Brain microvascular endothelial cell (primary cell): Measurements from ENCODE around the gene SMIM22.
"Not testable (repeated sequence)": the region's sequence is repeated elsewhere in the genome, so short reads cannot be mapped to it uniquely, and the experiment has no call there.

Experiments used
- DNase-seq: peaks from one replicate; pipeline ENCODE4 v3.0.0-alpha.2; 2020
- H3K27ac ChIP-seq: fragments of 250-450 bp; sonication (Bioruptor Pico); 2 replicates; pipeline ENCODE4 v1.5.1; 2020; ENCODE audit warnings: mild to moderate bottlenecking, moderate library complexity
- H3K27me3 ChIP-seq: fragments of 250-450 bp; sonication (Bioruptor Pico); replicated peaks from 2 replicates; pipeline ENCODE4 v1.5.1; 2020; ENCODE audit warnings: mild to moderate bottlenecking
- H3K36me3 ChIP-seq: fragments of 250-450 bp; sonication (Bioruptor Pico); replicated peaks from 2 replicates; pipeline ENCODE4 v1.5.1; 2020; ENCODE audit warnings: mild to moderate bottlenecking
- H3K4me3 ChIP-seq: 2 replicates; pipeline ENCODE4 v1.5.1; 2011; ENCODE audit warnings: low read depth, mild to moderate bottlenecking, control low read depth, low read length, moderate library complexity
- in situ Hi-C: cut with HindIII; loops from 2 replicates; pipeline ENCODE4 v1.10.0; 2017; ENCODE audit warnings: low sequenced_read_pairs, low pct_ligation_motif_present
- TF ChIP-seq, protein P1 (sequence below): IDR thresholded peaks from 2 replicates; pipeline ENCODE4 v1.5.1; 2011; ENCODE audit warnings: low read depth, mild to moderate bottlenecking, moderate library complexity, low read length, control low read depth, inconsistent platforms; ENCODE audit errors: missing control alignments

Gene SMIM22

DNA sequence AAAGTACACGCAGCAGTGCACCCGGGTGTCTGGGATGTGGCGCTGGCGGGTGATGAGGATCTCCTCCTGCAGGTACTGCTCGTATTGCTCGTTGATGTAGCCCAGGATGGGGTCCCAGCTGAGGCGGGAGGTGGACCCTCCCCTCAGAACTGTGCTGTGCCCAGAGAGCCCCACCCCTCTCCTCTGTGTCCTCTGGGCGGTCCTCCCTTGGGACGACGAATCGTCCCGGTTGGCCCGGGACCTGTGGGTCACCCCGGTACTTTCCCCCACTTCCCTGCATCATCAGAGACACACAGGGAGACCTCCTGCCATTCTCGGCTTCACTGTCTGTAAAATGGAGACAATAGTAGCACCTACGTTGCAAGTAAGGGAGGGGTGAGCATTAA, 11.2 kb upstream of the SMIM22 start:
- Histone ChIP-seq H3K4me3 (no peak overlapping the region), H3K36me3 (no peaks in the 10 kb centered on the region), H3K27me3 (no peaks in the 10 kb centered on the region), H3K27ac (no peak overlapping the region)
- in situ Hi-C loops, result no loop called here
- TF ChIP-seq, protein P1, sequence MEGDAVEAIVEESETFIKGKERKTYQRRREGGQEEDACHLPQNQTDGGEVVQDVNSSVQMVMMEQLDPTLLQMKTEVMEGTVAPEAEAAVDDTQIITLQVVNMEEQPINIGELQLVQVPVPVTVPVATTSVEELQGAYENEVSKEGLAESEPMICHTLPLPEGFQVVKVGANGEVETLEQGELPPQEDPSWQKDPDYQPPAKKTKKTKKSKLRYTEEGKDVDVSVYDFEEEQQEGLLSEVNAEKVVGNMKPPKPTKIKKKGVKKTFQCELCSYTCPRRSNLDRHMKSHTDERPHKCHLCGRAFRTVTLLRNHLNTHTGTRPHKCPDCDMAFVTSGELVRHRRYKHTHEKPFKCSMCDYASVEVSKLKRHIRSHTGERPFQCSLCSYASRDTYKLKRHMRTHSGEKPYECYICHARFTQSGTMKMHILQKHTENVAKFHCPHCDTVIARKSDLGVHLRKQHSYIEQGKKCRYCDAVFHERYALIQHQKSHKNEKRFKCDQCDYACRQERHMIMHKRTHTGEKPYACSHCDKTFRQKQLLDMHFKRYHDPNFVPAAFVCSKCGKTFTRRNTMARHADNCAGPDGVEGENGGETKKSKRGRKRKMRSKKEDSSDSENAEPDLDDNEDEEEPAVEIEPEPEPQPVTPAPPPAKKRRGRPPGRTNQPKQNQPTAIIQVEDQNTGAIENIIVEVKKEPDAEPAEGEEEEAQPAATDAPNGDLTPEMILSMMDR, result no peak
- DNase-seq, result no peak

DNA sequence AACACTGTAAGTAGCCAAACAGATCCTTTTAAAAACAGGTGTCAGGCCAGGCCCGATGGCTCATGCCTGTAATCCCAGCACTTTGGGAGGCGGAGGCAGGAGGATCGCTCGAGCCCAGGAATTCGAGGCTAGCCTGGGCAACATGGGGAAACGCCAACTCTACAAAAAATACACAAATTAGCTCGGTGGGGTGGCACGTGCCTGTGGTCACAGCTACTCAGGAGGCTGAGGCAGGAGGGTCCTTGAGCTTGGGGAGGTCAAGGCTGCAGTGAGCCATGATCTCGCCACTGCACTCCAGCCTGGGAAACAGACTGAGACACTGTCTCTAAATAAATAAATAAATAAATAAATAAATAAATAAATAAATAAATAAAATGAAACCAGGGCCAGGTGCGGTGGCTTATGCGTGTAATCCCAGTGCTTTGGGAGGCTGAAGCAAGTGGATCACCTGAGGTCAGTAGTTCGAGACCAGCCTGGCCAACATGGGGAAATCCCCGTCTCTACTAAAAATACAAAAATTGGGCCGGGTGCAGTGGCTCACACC, 10.7 kb upstream of the SMIM22 start:
- H3K4me3 ChIP-seq, H3K27me3 ChIP-seq, in situ Hi-C loops, H3K36me3 ChIP-seq, H3K27ac ChIP-seq, DNase-seq: not testable (repeated sequence)

DNA sequence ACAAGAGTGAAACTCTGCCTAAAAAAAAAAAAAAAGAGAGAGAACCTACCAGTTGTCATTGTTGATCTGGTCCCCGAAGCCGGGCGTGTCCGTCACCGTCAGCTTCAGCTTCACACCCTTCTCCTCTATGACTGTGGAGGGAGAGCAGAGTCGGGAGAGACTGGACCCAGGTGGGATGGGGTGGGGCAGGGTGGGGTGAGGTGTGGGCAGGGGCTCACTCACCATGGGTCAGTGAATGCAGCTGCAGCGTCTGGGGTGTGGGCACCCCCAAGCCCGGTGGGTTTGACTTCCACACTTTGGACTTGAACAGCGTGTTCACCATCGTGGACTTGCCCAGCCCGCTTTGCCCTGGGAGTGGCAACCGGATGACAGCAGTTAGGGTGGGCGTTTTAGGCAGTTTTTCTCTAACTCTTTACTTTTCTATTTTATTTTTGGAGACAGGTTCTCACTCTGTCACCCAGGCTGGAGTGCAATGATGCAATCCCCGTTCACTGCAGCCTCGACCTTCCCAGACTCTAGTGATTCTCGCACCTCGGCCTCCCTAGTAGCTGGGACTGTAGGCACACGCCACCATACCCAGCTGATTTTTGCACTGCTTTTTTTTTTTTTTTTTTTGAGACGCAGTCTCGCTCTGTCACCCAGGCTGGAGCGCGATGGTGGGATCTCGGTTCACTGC, 9.3 kb upstream of the SMIM22 start:
- TF ChIP-seq, protein P1, result no peak
- H3K27me3 ChIP-seq, result no peaks in the 10 kb centered on the region
- no peak for DNase-seq
- in situ Hi-C loops, result no loop called here
- no peak overlapping the region for H3K27ac ChIP-seq
- H3K4me3 ChIP-seq, result no peak overlapping the region
- no peaks in the 10 kb centered on the region for H3K36me3 ChIP-seq

DNA sequence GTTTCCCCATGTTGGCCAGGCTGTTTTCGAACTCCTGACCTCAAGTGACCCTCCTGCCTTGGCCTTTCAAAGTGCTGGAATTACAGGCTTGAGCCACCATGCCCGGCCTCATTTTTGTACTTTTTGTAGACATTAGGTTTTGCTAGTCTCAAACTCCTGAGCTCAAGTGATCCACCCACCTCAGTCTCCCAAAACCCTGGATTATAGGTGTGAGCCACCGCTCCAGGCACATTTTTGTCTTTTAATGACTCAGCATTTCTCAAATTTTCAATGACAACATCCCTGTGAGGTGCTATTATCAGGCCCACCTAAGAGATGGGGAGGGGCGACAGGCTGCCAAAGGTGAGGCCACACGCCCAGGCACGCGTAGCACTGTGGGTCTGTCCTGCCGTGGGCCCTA, 8.1 kb upstream of the SMIM22 start:
- H3K4me3 ChIP-seq, result no peak overlapping the region
- TF ChIP-seq, protein P1, result no peak
- DNase-seq, result no peak
- no peaks in the 10 kb centered on the region for H3K36me3 ChIP-seq
- in situ Hi-C loops, result no loop called here
- no peaks in the 10 kb centered on the region for H3K27me3 ChIP-seq
- H3K27ac ChIP-seq, result no peak overlapping the region

DNA sequence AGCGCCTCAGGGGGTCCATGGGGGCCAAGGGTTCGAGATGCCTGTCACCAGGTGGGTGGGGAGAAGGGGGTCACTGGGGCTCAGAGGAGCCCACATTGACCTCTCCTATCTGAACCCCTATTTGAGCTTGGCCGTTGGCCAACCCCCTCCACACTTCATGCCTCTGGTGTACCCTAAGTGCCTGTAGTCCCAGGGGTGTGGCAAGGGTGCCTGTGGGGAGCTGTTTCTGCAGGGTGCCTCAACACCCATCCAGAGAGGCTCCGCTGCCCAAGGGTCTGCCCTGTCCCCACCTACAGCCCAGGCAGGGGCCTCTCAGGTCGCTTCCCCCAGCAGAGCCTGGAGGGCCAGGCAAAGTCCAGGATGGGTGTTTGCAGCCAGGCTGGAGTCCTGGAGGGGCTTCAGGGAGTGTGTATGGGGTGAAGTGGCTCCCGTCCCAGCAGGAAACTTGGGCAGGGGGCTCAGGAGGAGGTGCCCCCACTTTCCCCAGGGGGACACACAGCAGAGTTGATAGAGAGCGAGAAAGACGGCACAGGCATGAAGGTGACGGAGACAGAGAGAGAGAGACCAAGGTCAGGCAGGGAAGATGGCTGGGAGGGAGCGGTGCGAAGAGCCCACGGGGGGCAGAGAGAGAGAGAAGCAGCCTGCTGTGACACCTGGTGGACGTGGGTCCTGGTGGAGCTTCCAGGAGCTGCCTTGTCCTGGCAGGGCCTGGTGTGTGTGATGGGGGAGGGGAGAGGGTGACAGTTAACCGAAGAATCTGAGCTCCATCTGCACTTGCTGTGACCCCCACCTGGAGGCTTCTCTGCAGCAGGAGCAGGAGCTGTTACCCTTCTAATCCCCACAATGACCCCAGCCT, 7.3 kb upstream of the SMIM22 start, which contains the start of gene SEPTIN12:
Gene SEPTIN12 (minus strand): TSS at position 719 of the 856 bp plus-strand sequence. CDS start 700 bp downstream, at position 19.
- H3K27ac ChIP-seq, result no peak within 1 kb of the TSS
- in situ Hi-C loops, result no loop called here
- no peaks in the 10 kb centered on the region for H3K36me3 ChIP-seq
- TF ChIP-seq, protein P1, result no peak
- H3K27me3 ChIP-seq, result no peaks in the 10 kb centered on the region
- no peak for DNase-seq
- no peak within 1 kb of the TSS for H3K4me3 ChIP-seq

DNA sequence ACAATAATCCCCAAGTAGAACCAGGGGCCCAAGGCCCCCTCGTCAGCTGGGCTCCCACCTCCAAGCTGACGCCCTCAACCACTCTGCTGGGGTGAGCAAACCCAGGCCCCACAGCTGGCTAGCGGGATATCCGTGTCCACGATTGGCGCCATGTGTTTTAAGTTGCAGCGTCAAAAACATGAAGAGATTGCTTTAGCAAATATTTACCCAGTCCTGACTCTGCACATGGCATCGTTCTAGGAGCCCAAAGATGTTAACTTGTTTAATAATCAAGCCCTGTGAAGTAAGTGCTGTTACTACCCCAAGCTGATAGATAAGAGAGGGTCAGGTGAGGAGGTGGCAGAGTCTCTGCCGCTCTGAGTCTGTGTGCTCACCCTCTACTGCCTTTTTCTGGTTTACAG, 6.7 kb upstream of the SMIM22 start:
- in situ Hi-C loops, result no loop called here
- no peak for DNase-seq
- TF ChIP-seq, protein P1, result no peak
- no peak overlapping the region for H3K27ac ChIP-seq
- H3K27me3 ChIP-seq, result no peaks in the 10 kb centered on the region
- H3K36me3 ChIP-seq, result no peaks in the 10 kb centered on the region
- no peak overlapping the region for H3K4me3 ChIP-seq
